ENCODE results near the gene HAS3.

DNA sequence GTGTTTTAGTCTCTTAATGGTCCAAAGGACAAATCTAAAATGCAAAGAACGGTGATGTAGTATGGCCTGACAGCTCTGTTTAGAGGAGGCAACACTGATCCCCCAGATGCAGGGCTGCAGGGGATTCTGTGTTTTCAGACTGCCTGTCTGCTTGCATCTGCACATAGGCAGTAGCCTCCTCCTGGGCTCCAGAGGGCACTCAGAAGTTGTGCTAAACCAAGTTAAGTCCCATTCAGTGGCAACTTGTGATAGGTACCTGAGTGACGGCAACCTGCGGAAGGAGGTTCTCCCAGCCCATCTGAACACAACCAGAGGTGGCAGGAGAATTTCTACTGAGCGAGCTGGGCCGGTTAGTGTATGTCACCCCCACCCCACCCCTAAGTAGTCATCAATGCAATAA, 9.9 kb downstream of the HAS3 start:
- TF ChIP-seq, protein P1, sequence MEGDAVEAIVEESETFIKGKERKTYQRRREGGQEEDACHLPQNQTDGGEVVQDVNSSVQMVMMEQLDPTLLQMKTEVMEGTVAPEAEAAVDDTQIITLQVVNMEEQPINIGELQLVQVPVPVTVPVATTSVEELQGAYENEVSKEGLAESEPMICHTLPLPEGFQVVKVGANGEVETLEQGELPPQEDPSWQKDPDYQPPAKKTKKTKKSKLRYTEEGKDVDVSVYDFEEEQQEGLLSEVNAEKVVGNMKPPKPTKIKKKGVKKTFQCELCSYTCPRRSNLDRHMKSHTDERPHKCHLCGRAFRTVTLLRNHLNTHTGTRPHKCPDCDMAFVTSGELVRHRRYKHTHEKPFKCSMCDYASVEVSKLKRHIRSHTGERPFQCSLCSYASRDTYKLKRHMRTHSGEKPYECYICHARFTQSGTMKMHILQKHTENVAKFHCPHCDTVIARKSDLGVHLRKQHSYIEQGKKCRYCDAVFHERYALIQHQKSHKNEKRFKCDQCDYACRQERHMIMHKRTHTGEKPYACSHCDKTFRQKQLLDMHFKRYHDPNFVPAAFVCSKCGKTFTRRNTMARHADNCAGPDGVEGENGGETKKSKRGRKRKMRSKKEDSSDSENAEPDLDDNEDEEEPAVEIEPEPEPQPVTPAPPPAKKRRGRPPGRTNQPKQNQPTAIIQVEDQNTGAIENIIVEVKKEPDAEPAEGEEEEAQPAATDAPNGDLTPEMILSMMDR (IDR thresholded peaks at IDR 0.05; ENCODE audit: extremely low read depth in 1 of 2, insufficient read depth in 1 of 2, low read depth in 1 of 2, low read length in 2 of 2): no peak
- TF ChIP-seq POLR2AphosphoS5 (IDR thresholded peaks at IDR 0.05; ENCODE audit: insufficient read depth, low read depth, low read length) (no peak), POLR2A (IDR thresholded peaks at IDR 0.05; ENCODE audit: low read depth, low read length) (no peak), FOS (IDR thresholded peaks at IDR 0.05; ENCODE audit: borderline replicate concordance, insufficient read depth, low read length) (no peak), EZH2 (IDR thresholded peaks at IDR 0.05; ENCODE audit: borderline replicate concordance, low read depth, low read length, severe bottlenecking) (no peak), MYC (IDR thresholded peaks at IDR 0.05; ENCODE audit: low read depth, low read length) (no peak), GATA2 (IDR thresholded peaks at IDR 0.05; ENCODE audit: insufficient read depth, insufficient read length, low read depth, low read length) (no peak)
- TF ChIP-seq, protein P2, sequence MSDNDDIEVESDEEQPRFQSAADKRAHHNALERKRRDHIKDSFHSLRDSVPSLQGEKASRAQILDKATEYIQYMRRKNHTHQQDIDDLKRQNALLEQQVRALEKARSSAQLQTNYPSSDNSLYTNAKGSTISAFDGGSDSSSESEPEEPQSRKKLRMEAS (IDR thresholded peaks at IDR 0.05; ENCODE audit: insufficient read depth, insufficient read length): no peak
